ENCODE results near the gene HSDL2. TPM values are rescaled to one million over a fixed set of nuclear protein-coding genes. Genes with fewer than 3 reads are reported as not detected.
"Not testable (repeated sequence)": the region's sequence is repeated elsewhere in the genome, so short reads cannot be mapped to it uniquely, and the experiment has no call there.

HSDL2 gene
- total RNA-seq, 1 experiment from 2014 or later = 27.4 TPM

- DNase-seq (ENCODE audit: low spot score) = no peak
These were observed 120.9 kb downstream of the HSDL2 start for GRCh38 chr9:112500842-112501241.

- no peak for DNase-seq (ENCODE audit: low spot score)
These were observed 121.4 kb downstream of the HSDL2 start for GRCh38 chr9:112501287-112501686.

- no peak for DNase-seq (ENCODE audit: low spot score)
These were observed 122.5 kb downstream of the HSDL2 start for GRCh38 chr9:112502175-112502946.

GRCh38 chr9:112503170-112503569, 123.3 kb downstream of the HSDL2 start:
- DNase-seq (ENCODE audit: low spot score) = no peak

- DNase-seq (ENCODE audit: low spot score) = no peak
These were observed 125.2 kb downstream of the HSDL2 start for GRCh38 chr9:112505086-112505485.

GRCh38 chr9:112505607-112506006, 125.7 kb downstream of the HSDL2 start:
- peak; percentile 35 for DNase-seq (ENCODE audit: low spot score)

GRCh38 chr9:112506571-112506970, 126.7 kb downstream of the HSDL2 start:
- DNase-seq (ENCODE audit: low spot score) = no peak

- no peak for DNase-seq (ENCODE audit: low spot score)
These were observed 127.2 kb downstream of the HSDL2 start for GRCh38 chr9:112507001-112507680.

GRCh38 chr9:112508377-112508776, 128.5 kb downstream of the HSDL2 start:
- no peak for DNase-seq (ENCODE audit: low spot score)

GRCh38 chr9:112512377-112512776, 132.5 kb downstream of the HSDL2 start:
- DNase-seq (ENCODE audit: low spot score) = not testable (repeated sequence)

GRCh38 chr9:112516769-112517168, 136.9 kb downstream of the HSDL2 start:
- DNase-seq (ENCODE audit: low spot score) = no peak

GRCh38 chr9:112520069-112520468, 140.2 kb downstream of the HSDL2 start:
- DNase-seq (ENCODE audit: low spot score) = no peak

GRCh38 chr9:112520656-112521055, 140.7 kb downstream of the HSDL2 start:
- no peak for DNase-seq (ENCODE audit: low spot score)

Other genes starting within 250 kb of the HSDL2 start
- 11.2 and 15.0 TPM in 2 replicates for gene SUSD1, start 204.8 kb upstream of the HSDL2 start, total RNA-seq (2014; rRNA removed; shearing (Covaris generic))
- gene PTBP3, start 46.5 kb upstream of the HSDL2 start, total RNA-seq (2014; rRNA removed; shearing (Covaris generic)) = 25.9 and 27.4 TPM in 2 replicates
- 7.5 and 9.2 TPM in 2 replicates for gene KIAA1958, start 106.7 kb downstream of the HSDL2 start, total RNA-seq (2014; rRNA removed; shearing (Covaris generic))